ENCODE data around the gene COG2. TPM values are rescaled to one million over a fixed set of nuclear protein-coding genes. Genes with fewer than 3 reads are reported as not detected.
A peak's percentile ranks its signal among the peaks of the same experiment; 100 is the strongest.

Gene COG2
- total RNA-seq, 1 experiment from 2014 or later: 51.0 TPM

- Histone ChIP-seq H3K4me2 (ENCODE audit: low read length) (no peak overlapping the region), H2AFZ (ENCODE audit: low read length) (no peak overlapping the region), H4K20me1 (ENCODE audit: low read length) (no peaks in the 10 kb centered on the region), H3K36me3 (ENCODE audit: low read depth, low read length) (peaks cover 30% of the 10 kb centered on the region), H3K4me1 (ENCODE audit: insufficient read depth, low read length) (no peaks in the 10 kb centered on the region), H3K4me3 (ENCODE audit: low read length) (no peak overlapping the region), H3K9me3 (ENCODE audit: low read length) (no peaks in the 10 kb centered on the region), H3K9ac (ENCODE audit: low read length) (no peak overlapping the region), H3F3A (ENCODE audit: low read length, unreplicated experiment) (no peaks in the 10 kb centered on the region), H3K27ac (ENCODE audit: low read length) (no peak overlapping the region), H3K79me2 (ENCODE audit: low read length) (no peaks in the 10 kb centered on the region), H3K27me3 (ENCODE audit: low read length) (no peaks in the 10 kb centered on the region), H3K9me2 (replicated peaks; ENCODE audit: low read length) (no peaks in the 10 kb centered on the region)
- intact Hi-C loops (cut with micrococcal nuclease): no loop called here
- BruUV-seq (replicated peaks): no TSS peak
- TF ChIP-seq EZH2 (IDR thresholded peaks at IDR 0.05; ENCODE audit: low read length, unreplicated experiment) (no peak), EZH2phosphoT487 (IDR thresholded peaks at IDR 0.05; ENCODE audit: borderline replicate concordance, low read length) (no peak), CTCF (conservative IDR thresholded peaks at IDR 0.05; ENCODE audit: low read depth, low read length) (no peak)
- POLR2A ChIA-PET (ENCODE audit: unreplicated experiment): no interaction called here
- ATAC-seq: 0 out of 2 replicates have a peak, but pooled peaks have one; percentile 7
- DNase-seq: no peak
- CTCF ChIA-PET: no interaction called here
Observed at GRCh38 chr1:230694464-230694863, 52.2 kb downstream of the COG2 start.

- H3K79me2 ChIP-seq (ENCODE audit: low read length): no peaks in the 10 kb centered on the region
- no peaks in the 10 kb centered on the region for H3K9me3 ChIP-seq (ENCODE audit: low read length)
- ChIA-PET POLR2A (ENCODE audit: unreplicated experiment) (no interaction called here), CTCF (no interaction called here)
- intact Hi-C loops (cut with micrococcal nuclease): no loop called here
- no peak overlapping the region for H3K27ac ChIP-seq (ENCODE audit: low read length)
- no peak overlapping the region for H3K4me3 ChIP-seq (ENCODE audit: low read length)
- no peaks in the 10 kb centered on the region for H4K20me1 ChIP-seq (ENCODE audit: low read length)
- no peaks in the 10 kb centered on the region for H3K27me3 ChIP-seq (ENCODE audit: low read length)
- H3K4me1 ChIP-seq (ENCODE audit: insufficient read depth, low read length): no peaks in the 10 kb centered on the region
- no peak for DNase-seq
- no peak overlapping the region for H3K4me2 ChIP-seq (ENCODE audit: low read length)
- H2AFZ ChIP-seq (ENCODE audit: low read length): no peak overlapping the region
- H3F3A ChIP-seq (ENCODE audit: low read length, unreplicated experiment): no peaks in the 10 kb centered on the region
- no peaks in the 10 kb centered on the region for H3K9me2 ChIP-seq (replicated peaks; ENCODE audit: low read length)
- ATAC-seq: no peak; the same call in 1 of the 2 replicates
- no TSS peak for BruUV-seq (replicated peaks)
- peaks cover 25% of the 10 kb centered on the region for H3K36me3 ChIP-seq (ENCODE audit: low read depth, low read length)
- no peak overlapping the region for H3K9ac ChIP-seq (ENCODE audit: low read length)
- TF ChIP-seq CTCF (conservative IDR thresholded peaks at IDR 0.05; ENCODE audit: low read depth, low read length) (no peak), EZH2 (IDR thresholded peaks at IDR 0.05; ENCODE audit: low read length, unreplicated experiment) (no peak)
Observed at GRCh38 chr1:230694991-230695390, 52.7 kb downstream of the COG2 start.

- ATAC-seq: no peak
- CTCF ChIA-PET: no interaction called here
- Histone ChIP-seq H3F3A (ENCODE audit: low read length, unreplicated experiment) (no peaks in the 10 kb centered on the region), H2AFZ (ENCODE audit: low read length) (no peak overlapping the region), H3K36me3 (ENCODE audit: low read depth, low read length) (peaks cover 20% of the 10 kb centered on the region; the same call in 1 of the 2 replicates), H3K4me1 (ENCODE audit: insufficient read depth, low read length) (no peaks in the 10 kb centered on the region), H3K9ac (ENCODE audit: low read length) (no peak overlapping the region), H3K4me3 (ENCODE audit: low read length) (no peak overlapping the region), H3K4me2 (ENCODE audit: low read length) (no peak overlapping the region), H3K9me3 (ENCODE audit: low read length) (no peaks in the 10 kb centered on the region), H3K27me3 (ENCODE audit: low read length) (no peaks in the 10 kb centered on the region), H4K20me1 (ENCODE audit: low read length) (no peaks in the 10 kb centered on the region), H3K27ac (ENCODE audit: low read length) (no peak overlapping the region), H3K79me2 (ENCODE audit: low read length) (no peaks in the 10 kb centered on the region), H3K9me2 (replicated peaks; ENCODE audit: low read length) (no peaks in the 10 kb centered on the region)
- DNase-seq: no peak
- POLR2A ChIA-PET (ENCODE audit: unreplicated experiment): interaction anchor here (0.7 kb wide), 1 partner anchor 128 kb away, joined by 3 read pairs; no protein-coding TSS in a partner anchor
- no TSS peak for BruUV-seq (replicated peaks)
- intact Hi-C loops (cut with micrococcal nuclease): no loop called here
- TF ChIP-seq EZH2 (IDR thresholded peaks at IDR 0.05; ENCODE audit: low read length, unreplicated experiment): no peak
- TF ChIP-seq EZH2phosphoT487 (IDR thresholded peaks at IDR 0.05; ENCODE audit: borderline replicate concordance, low read length): no peak
- no peak for TF ChIP-seq CTCF (conservative IDR thresholded peaks at IDR 0.05; ENCODE audit: low read depth, low read length)
Observed at GRCh38 chr1:230696218-230696617, 53.9 kb downstream of the COG2 start.
